COLO668 (cell line): ENCODE data around the gene SPATS2L.

Source experiments
- DNase-seq: peaks from one replicate; lab custom pipeline; 2025; ENCODE audit not compliant: unreplicated experiment; lab: John Stamatoyannopoulos, UW

SPATS2L gene

GRCh38 chr2:200438251-200438650 is 131.8 kb downstream of the SPATS2L start:
- no peak for DNase-seq

GRCh38 chr2:200438846-200439245 is 132.4 kb downstream of the SPATS2L start:
- no peak for DNase-seq

- DNase-seq = no peak
These were observed 133.5 kb downstream of the SPATS2L start for GRCh38 chr2:200439981-200440380.

- DNase-seq = no peak
These were observed 136.0 kb downstream of the SPATS2L start for GRCh38 chr2:200442471-200442870.

GRCh38 chr2:200443376-200443775 is 136.9 kb downstream of the SPATS2L start:
- DNase-seq = no peak

GRCh38 chr2:200443916-200444315 is 137.4 kb downstream of the SPATS2L start:
- no peak for DNase-seq

GRCh38 chr2:200444530-200444929 is 138.0 kb downstream of the SPATS2L start:
- no peak for DNase-seq

- DNase-seq = no peak
These were observed 138.8 kb downstream of the SPATS2L start for GRCh38 chr2:200445284-200445683.

GRCh38 chr2:200446612-200447011 is 140.1 kb downstream of the SPATS2L start:
- DNase-seq = no peak

- no peak for DNase-seq
These were observed 140.8 kb downstream of the SPATS2L start for GRCh38 chr2:200447139-200447855.

GRCh38 chr2:200448455-200448854 is 142.0 kb downstream of the SPATS2L start:
- no peak for DNase-seq

GRCh38 chr2:200449149-200449548 is 142.7 kb downstream of the SPATS2L start:
- no peak for DNase-seq

GRCh38 chr2:200450288-200450687 is 143.8 kb downstream of the SPATS2L start:
- DNase-seq = no peak

- DNase-seq = no peak
These were observed 145.0 kb downstream of the SPATS2L start for GRCh38 chr2:200451511-200451910.

GRCh38 chr2:200452377-200452776 is 145.9 kb downstream of the SPATS2L start:
- DNase-seq = no peak

- DNase-seq = no peak
These were observed 146.8 kb downstream of the SPATS2L start for GRCh38 chr2:200453142-200453852.

GRCh38 chr2:200453853-200454534 is 147.5 kb downstream of the SPATS2L start:
- no peak for DNase-seq

GRCh38 chr2:200454927-200455801 is 148.7 kb downstream of the SPATS2L start:
- no peak for DNase-seq

GRCh38 chr2:200455958-200456421 is 149.5 kb downstream of the SPATS2L start:
- no peak for DNase-seq

GRCh38 chr2:200456567-200456966 is 150.1 kb downstream of the SPATS2L start:
- DNase-seq = no peak

- no peak for DNase-seq
These were observed 152.6 kb downstream of the SPATS2L start for GRCh38 chr2:200459101-200459500.
